Measurements from ENCODE around the gene PARD3B. TPM values are rescaled to one million over a fixed set of nuclear protein-coding genes. Genes with fewer than 3 reads are reported as not detected.

PARD3B gene
- total RNA-seq, 1 experiment from 2014 or later = 7.6 TPM

- ChIA-PET CTCF (no interaction called here), POLR2A (ENCODE audit: unreplicated experiment) (no interaction called here)
- Histone ChIP-seq H3K36me3 (ENCODE audit: low read depth) (no peaks in the 10 kb centered on the region), H3F3A (ENCODE audit: insufficient read depth, low read depth) (no peaks in the 10 kb centered on the region), H3K27ac (no peak overlapping the region), H3K9me3 (ENCODE audit: insufficient read depth, low read depth) (no peaks in the 10 kb centered on the region), H3K9me2 (ENCODE audit: insufficient read depth) (no peaks in the 10 kb centered on the region), H3K27me3 (ENCODE audit: insufficient read depth, low read depth) (no peaks in the 10 kb centered on the region), H3K4me3 (no peak overlapping the region), H3K4me1 (replicated peaks; ENCODE audit: insufficient read depth) (peaks cover 13% of the 10 kb centered on the region), H4K20me1 (ENCODE audit: insufficient read depth) (no peaks in the 10 kb centered on the region), H2AFZ (no peak overlapping the region), H3K4me2 (no peak overlapping the region), H3K79me2 (ENCODE audit: low read depth) (no peaks in the 10 kb centered on the region)
- no TSS peak for BruUV-seq (replicated peaks)
- intact Hi-C loops (cut with micrococcal nuclease; ENCODE audit: unreplicated experiment) = no loop called here
- TF ChIP-seq EZH2 (IDR thresholded peaks at IDR 0.05; ENCODE audit: low read depth) = no peak
- TF ChIP-seq, protein P1, sequence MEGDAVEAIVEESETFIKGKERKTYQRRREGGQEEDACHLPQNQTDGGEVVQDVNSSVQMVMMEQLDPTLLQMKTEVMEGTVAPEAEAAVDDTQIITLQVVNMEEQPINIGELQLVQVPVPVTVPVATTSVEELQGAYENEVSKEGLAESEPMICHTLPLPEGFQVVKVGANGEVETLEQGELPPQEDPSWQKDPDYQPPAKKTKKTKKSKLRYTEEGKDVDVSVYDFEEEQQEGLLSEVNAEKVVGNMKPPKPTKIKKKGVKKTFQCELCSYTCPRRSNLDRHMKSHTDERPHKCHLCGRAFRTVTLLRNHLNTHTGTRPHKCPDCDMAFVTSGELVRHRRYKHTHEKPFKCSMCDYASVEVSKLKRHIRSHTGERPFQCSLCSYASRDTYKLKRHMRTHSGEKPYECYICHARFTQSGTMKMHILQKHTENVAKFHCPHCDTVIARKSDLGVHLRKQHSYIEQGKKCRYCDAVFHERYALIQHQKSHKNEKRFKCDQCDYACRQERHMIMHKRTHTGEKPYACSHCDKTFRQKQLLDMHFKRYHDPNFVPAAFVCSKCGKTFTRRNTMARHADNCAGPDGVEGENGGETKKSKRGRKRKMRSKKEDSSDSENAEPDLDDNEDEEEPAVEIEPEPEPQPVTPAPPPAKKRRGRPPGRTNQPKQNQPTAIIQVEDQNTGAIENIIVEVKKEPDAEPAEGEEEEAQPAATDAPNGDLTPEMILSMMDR (conservative IDR thresholded peaks at IDR 0.05) = no peak
- no peak for DNase-seq
These were observed 982.5 kb downstream of the PARD3B start for GRCh38 chr2:205527801-205528200.

- Histone ChIP-seq H3K27me3 (ENCODE audit: insufficient read depth, low read depth) (no peaks in the 10 kb centered on the region), H4K20me1 (ENCODE audit: insufficient read depth) (no peaks in the 10 kb centered on the region), H3K27ac (no peak overlapping the region), H3F3A (ENCODE audit: insufficient read depth, low read depth) (no peaks in the 10 kb centered on the region), H3K9me2 (ENCODE audit: insufficient read depth) (no peaks in the 10 kb centered on the region), H3K4me2 (no peak overlapping the region), H3K9me3 (ENCODE audit: insufficient read depth, low read depth) (no peaks in the 10 kb centered on the region), H2AFZ (no peak overlapping the region), H3K36me3 (ENCODE audit: low read depth) (no peaks in the 10 kb centered on the region), H3K79me2 (ENCODE audit: low read depth) (no peaks in the 10 kb centered on the region), H3K4me3 (no peak overlapping the region), H3K4me1 (replicated peaks; ENCODE audit: insufficient read depth) (no peaks in the 10 kb centered on the region)
- BruUV-seq (replicated peaks) = no TSS peak
- DNase-seq = no peak
- CTCF ChIA-PET = no interaction called here
- POLR2A ChIA-PET (ENCODE audit: unreplicated experiment) = no interaction called here
- TF ChIP-seq, protein P1 (conservative IDR thresholded peaks at IDR 0.05) = no peak
- TF ChIP-seq EZH2 (IDR thresholded peaks at IDR 0.05; ENCODE audit: low read depth) = no peak
- intact Hi-C loops (cut with micrococcal nuclease; ENCODE audit: unreplicated experiment) = no loop called here
These were observed 985.8 kb downstream of the PARD3B start for GRCh38 chr2:205531072-205531471.

- ChIA-PET POLR2A (ENCODE audit: unreplicated experiment) (no interaction called here), CTCF (no interaction called here)
- Histone ChIP-seq H4K20me1 (ENCODE audit: insufficient read depth) (no peaks in the 10 kb centered on the region), H3K4me2 (no peak overlapping the region), H3K4me1 (replicated peaks; ENCODE audit: insufficient read depth) (no peaks in the 10 kb centered on the region), H3K79me2 (ENCODE audit: low read depth) (no peaks in the 10 kb centered on the region), H3K27ac (no peak overlapping the region), H3F3A (ENCODE audit: insufficient read depth, low read depth) (no peaks in the 10 kb centered on the region), H3K9me2 (ENCODE audit: insufficient read depth) (no peaks in the 10 kb centered on the region), H3K27me3 (ENCODE audit: insufficient read depth, low read depth) (no peaks in the 10 kb centered on the region), H2AFZ (no peak overlapping the region), H3K4me3 (no peak overlapping the region), H3K36me3 (ENCODE audit: low read depth) (no peaks in the 10 kb centered on the region), H3K9me3 (ENCODE audit: insufficient read depth, low read depth) (no peaks in the 10 kb centered on the region)
- intact Hi-C loops (cut with micrococcal nuclease; ENCODE audit: unreplicated experiment) = no loop called here
- DNase-seq = no peak
- BruUV-seq (replicated peaks) = no TSS peak
- TF ChIP-seq, protein P1 (conservative IDR thresholded peaks at IDR 0.05) = no peak
- no peak for TF ChIP-seq EZH2 (IDR thresholded peaks at IDR 0.05; ENCODE audit: low read depth)
These were observed 986.3 kb downstream of the PARD3B start for GRCh38 chr2:205531489-205532148.

Data from PC-9 (cell line).